Body of pancreas (tissue), 4 donors: ENCODE measurements around the gene SRXN1. TPM values are rescaled to one million over a fixed set of nuclear protein-coding genes. Genes with fewer than 3 reads are reported as not detected.

Experiments
- ATAC-seq: fragments of 150-250 bp; one replicate; pipeline ENCODE4 v1.9.1; 2016
- DNase-seq, 4 donors: peaks; one replicate each; pipeline ENCODE4 v3.0.0-alpha.2; 2019
- H3K27ac ChIP-seq, 4 donors: fragments of 200-600 bp; sonication (generic); 1 replicate in 3 of 4; 2 replicates in 1 of 4; pipeline versions ENCODE4 v1.5.1 to v1.6.1; 2016 to 2019; ENCODE audit warnings: mild to moderate bottlenecking in 1 of 4, mixed read lengths in 1 of 4, moderate library complexity in 1 of 4
- H3K27me3 ChIP-seq, 2 donors: fragments of 200-600 bp; sonication (generic); one replicate each; pipeline ENCODE4 v1.6.0; 2016; ENCODE audit warnings: mild to moderate bottlenecking in 1 of 2
- H3K36me3 ChIP-seq, 2 donors: fragments of 200-600 bp; sonication (generic); replicated peaks in 1 of 2; 2 replicates each; pipeline ENCODE4 v1.5.1; 2016; ENCODE audit warnings: low read depth in 2 of 2; ENCODE audit not compliant: insufficient read depth in 1 of 2
- H3K4me1 ChIP-seq: fragments of 200-600 bp; sonication (generic); one replicate; pipeline ENCODE4 v1.6.0; 2016
- H3K4me3 ChIP-seq, 2 donors: fragments of 200-600 bp; sonication (generic); 1 replicate in 1 of 2; 2 replicates in 1 of 2; pipeline ENCODE4 v1.5.1; 2016 to 2019
- H3K9me3 ChIP-seq, 3 donors: fragments of 200-600 bp; sonication (generic); 1 replicate in 2 of 3; 2 replicates in 1 of 3; pipeline ENCODE4 v1.5.1; 2016
- CTCF ChIP-seq, 7 experiments: fragments of 450-650 bp in 4 of 7; fragments of 200-600 bp in 3 of 7; sonication (generic) in 3 of 7; IDR thresholded peaks; one replicate each; pipeline ENCODE4 v1.5.1; 2016 to 2019; ENCODE audit warnings: antibody characterized with exemption in 7 of 7
- POLR2A ChIP-seq, 3 donors: fragments of 450-650 bp; IDR thresholded peaks; one replicate each; pipeline ENCODE4 v1.6.1; 2016; ENCODE audit warnings: antibody characterized with exemption in 3 of 3, mild to moderate bottlenecking in 2 of 3
- WGBS, 2 donors: methylation state at CpG; one replicate each; pipeline ENCODE4 v1.1.5; 2017; 5-methylcytosine and 5-hydroxymethylcytosine counted together
- intact Hi-C: fragments of 100-400 bp; cut with DNase I; formaldehyde crosslinking; loops from one replicate; pipeline ENCODE4 v1.15.1; 2023
- total RNA-seq, 2 donors: library from RNA; depleted of rRNA; stranded (reverse); fragments of >200 nt; gene quantifications; one replicate each; pipeline ENCODE4 v1.1.0, GENCODE V29; 2016

Gene SRXN1
- total RNA-seq: 1 to 10 TPM; 7.9 to 9.9 TPM

- Histone ChIP-seq H3K27ac (peak within 1 kb of the TSS; percentile 56 to 87 (median 73)), H3K27me3 (no peaks in the 10 kb centered on the region)
Measured at GRCh38 chr20:653110-653589, at the start of gene SRXN1. SRXN1 (minus strand) TSS chr20:653200; CDS start chr20:653185, 15 bp downstream.

GRCh38 chr20:701401-702129 is 48.6 kb upstream of the SRXN1 start:
- H3K36me3 ChIP-seq: no peaks in the 10 kb centered on the region
- DNase-seq: peak in 3 of 4 donors; percentile 24 to 40 (median 36)
- no peak overlapping the region for H3K27ac ChIP-seq
- H3K4me1 ChIP-seq: no peaks in the 10 kb centered on the region
- no peaks in the 10 kb centered on the region for H3K9me3 ChIP-seq
- ATAC-seq: no peak
- WGBS, 2 donors: 39 to 42% methylated on average over 6 of the region's 6 CpGs
- no peaks in the 10 kb centered on the region for H3K27me3 ChIP-seq
- TF ChIP-seq CTCF (IDR thresholded peaks at IDR 0.05): no peak
- no peak for TF ChIP-seq POLR2A (IDR thresholded peaks at IDR 0.05)
- intact Hi-C loops: no loop called here
- H3K4me3 ChIP-seq: no peak overlapping the region

More at GRCh38 chr20:653110-653589, at the start of gene SRXN1:
- DNase-seq (peak; percentile 91 to 94 (median 93)), ATAC-seq (peak; percentile 94)
- Histone ChIP-seq H3K9me3 (no peaks in the 10 kb centered on the region), H3K4me1 (peaks cover 29% of the 10 kb centered on the region), H3K4me3 (peak within 1 kb of the TSS; percentile 37 to 38), H3K36me3 (peaks cover 0 to 4% of the 10 kb centered on the region in 2 donors)
- 1% methylated on average over 41 of the region's 74 CpGs; no CpG with 5 or more reads in 1 of the 2 donors for WGBS, 2 donors
- TF ChIP-seq POLR2A (IDR thresholded peaks at IDR 0.05) (no peak), CTCF (IDR thresholded peaks at IDR 0.05) (peak in 5 of 7 experiments; percentile 37 to 73 (median 51))
- intact Hi-C loops: no loop called here

- WGBS, 2 donors: 12% methylated on average over 10 of the region's 10 CpGs; no CpG with 5 or more reads in 1 of the 2 donors
- ATAC-seq: no peak
- no peaks in the 10 kb centered on the region for H3K27me3 ChIP-seq
- peaks cover 4% of the 10 kb centered on the region for H3K4me1 ChIP-seq
- TF ChIP-seq POLR2A (IDR thresholded peaks at IDR 0.05): no peak
- no peak for TF ChIP-seq CTCF (IDR thresholded peaks at IDR 0.05)
- peak in 1 of 4 donors; percentile 22 for DNase-seq
- no peak overlapping the region for H3K27ac ChIP-seq
- H3K36me3 ChIP-seq: no peaks in the 10 kb centered on the region
- no peaks in the 10 kb centered on the region for H3K9me3 ChIP-seq
- intact Hi-C loops: no loop called here
- no peak overlapping the region for H3K4me3 ChIP-seq
Measured at GRCh38 chr20:699811-700338, 46.9 kb upstream of the SRXN1 start.

GRCh38 chr20:699342-699741 is 46.3 kb upstream of the SRXN1 start:
- Histone ChIP-seq H3K27me3 (no peaks in the 10 kb centered on the region), H3K27ac (no peak overlapping the region), H3K36me3 (no peaks in the 10 kb centered on the region), H3K4me3 (no peak overlapping the region), H3K4me1 (peaks cover 9% of the 10 kb centered on the region), H3K9me3 (no peaks in the 10 kb centered on the region)
- intact Hi-C loops: no loop called here
- ATAC-seq (no peak), DNase-seq (no peak)
- 34 to 44% methylated on average over 5 to 6 of the region's 6 CpGs for WGBS, 2 donors
- TF ChIP-seq CTCF (IDR thresholded peaks at IDR 0.05) (no peak), POLR2A (IDR thresholded peaks at IDR 0.05) (no peak)
